GM12873 (cell line): Measurements from ENCODE around the gene SPON1.

Experiments
- TF ChIP-seq, protein P1 (sequence below): IDR thresholded peaks from 2 replicates; pipeline ENCODE4 v1.5.1; 2012; ENCODE audit warnings: low read depth, mild to moderate bottlenecking, moderate library complexity, low read length, control low read depth; ENCODE audit not compliant: insufficient read depth; ENCODE audit errors: missing control alignments

The SPON1 gene

GRCh38 chr11:14223636-14224288, 261.2 kb downstream of the SPON1 start:
- TF ChIP-seq, protein P1, sequence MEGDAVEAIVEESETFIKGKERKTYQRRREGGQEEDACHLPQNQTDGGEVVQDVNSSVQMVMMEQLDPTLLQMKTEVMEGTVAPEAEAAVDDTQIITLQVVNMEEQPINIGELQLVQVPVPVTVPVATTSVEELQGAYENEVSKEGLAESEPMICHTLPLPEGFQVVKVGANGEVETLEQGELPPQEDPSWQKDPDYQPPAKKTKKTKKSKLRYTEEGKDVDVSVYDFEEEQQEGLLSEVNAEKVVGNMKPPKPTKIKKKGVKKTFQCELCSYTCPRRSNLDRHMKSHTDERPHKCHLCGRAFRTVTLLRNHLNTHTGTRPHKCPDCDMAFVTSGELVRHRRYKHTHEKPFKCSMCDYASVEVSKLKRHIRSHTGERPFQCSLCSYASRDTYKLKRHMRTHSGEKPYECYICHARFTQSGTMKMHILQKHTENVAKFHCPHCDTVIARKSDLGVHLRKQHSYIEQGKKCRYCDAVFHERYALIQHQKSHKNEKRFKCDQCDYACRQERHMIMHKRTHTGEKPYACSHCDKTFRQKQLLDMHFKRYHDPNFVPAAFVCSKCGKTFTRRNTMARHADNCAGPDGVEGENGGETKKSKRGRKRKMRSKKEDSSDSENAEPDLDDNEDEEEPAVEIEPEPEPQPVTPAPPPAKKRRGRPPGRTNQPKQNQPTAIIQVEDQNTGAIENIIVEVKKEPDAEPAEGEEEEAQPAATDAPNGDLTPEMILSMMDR = no peak

DNA sequence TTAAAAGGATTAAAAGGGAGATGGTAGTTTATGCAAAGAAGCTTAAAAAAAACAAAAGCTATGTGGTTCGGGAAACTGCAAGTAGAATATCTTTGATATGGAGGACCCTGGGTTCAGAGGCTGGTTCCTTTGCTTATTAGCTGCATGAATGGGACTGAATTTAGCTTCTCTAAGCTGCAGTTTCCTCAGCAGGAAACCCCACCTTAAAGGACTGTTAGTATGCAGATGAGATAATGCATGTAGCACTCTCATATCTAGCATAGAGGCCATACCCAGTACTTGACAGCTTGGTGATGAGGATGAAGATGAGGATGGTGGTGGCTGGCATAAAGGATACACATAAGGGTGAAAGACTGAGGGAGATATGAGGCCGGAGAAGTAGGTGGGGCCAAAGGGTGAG, 261.9 kb downstream of the SPON1 start:
- TF ChIP-seq, protein P1 = no peak

- TF ChIP-seq, protein P1 = no peak
Measured at GRCh38 chr11:14225666-14226065, 263.1 kb downstream of the SPON1 start.

- TF ChIP-seq, protein P1 = no peak
Measured at GRCh38 chr11:14228356-14228755, 265.8 kb downstream of the SPON1 start.

DNA sequence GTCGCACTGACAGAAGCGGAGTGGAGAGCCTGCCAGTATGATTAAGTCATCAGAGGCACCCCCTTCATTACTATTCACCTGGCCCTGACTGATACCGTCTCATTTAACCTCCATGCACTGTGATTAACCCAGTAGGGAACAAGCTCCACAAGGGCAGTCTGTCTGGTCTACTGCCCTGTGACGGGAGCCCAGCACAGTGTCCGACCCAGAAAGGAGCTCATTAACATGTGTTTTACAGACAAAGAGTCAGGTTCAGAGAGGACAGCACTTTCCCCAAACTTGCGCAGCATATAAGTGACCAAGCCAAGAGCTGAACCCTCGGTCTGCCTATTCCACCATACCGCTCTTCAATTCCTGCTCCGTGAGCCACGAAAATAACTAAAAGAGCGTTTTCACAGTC, 266.9 kb downstream of the SPON1 start:
- TF ChIP-seq, protein P1 = no peak

GRCh38 chr11:14230407-14230806, 267.9 kb downstream of the SPON1 start:
- TF ChIP-seq, protein P1 = no peak

DNA sequence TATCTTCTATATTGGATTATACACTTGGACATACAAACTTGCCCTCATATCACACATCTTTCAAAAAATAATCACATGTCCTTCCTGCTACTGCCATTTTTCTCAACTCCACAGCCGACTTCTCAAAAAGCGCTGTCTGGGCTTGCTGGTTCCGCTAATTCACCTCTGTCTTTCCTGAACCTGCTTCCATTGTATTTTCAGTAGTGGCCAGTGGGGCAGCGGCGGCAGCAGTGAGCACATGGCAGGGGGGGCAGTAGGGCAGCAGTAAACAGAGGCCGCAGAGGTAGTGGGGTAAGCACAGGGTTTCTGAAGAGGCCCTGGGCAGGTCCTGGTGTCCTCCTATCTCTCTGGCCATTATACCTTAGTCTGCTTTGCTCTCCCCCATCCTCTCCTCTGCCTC, 270.1 kb downstream of the SPON1 start:
- TF ChIP-seq, protein P1 = peak; percentile 33
